ACHN (cell line): Measurements from ENCODE around the gene MLLT3.

Experiments
- DNase-seq: peaks from one replicate; pipeline ENCODE4 v3.0.0-alpha.2; 2015
- in situ Hi-C: cut with HindIII; loops from 2 replicates; pipeline ENCODE4 v1.10.0; 2017; ENCODE audit warnings: low sequenced_read_pairs, low pct_ligation_motif_present, low pct_unique_long_range_greater_than_20kb

The MLLT3 gene

DNA sequence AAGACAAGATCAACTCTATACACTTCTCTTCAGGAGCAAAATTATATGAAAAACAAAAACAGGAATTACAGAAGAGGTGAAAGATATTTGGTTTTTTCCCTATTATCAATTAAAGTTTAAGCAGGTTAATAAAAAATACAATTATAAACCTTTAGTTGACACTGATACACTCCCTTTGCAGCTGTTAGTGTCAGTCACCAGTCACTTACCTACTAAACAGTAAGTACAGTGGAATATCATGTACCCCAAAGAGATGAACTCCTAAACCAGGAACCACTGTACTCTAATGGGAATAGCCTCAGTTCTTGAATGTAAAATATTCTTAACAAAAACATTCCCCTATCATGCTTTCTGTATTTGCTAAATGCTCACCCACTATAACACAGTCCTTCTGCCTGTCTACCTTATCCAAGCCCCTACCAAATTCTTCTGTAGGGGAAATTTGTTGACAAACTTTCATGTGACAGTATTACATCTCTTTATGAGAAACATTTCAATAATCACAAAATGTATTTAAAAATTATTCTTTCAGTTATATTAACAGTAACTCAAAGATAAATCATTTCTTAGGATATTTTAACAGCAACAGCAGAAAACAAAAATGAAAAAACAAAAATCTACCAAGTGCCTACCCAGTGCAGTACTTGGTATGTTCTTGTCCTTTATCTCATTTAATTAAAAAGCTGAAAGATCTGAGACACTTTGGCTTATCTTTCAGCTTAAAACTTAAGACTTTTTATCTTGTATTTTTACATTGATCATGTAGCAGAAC lies 212.8 kb downstream of the MLLT3 start:
- DNase-seq = no peak

GRCh38 chr9:20408513-20408912 lies 213.8 kb downstream of the MLLT3 start:
- no peak for DNase-seq
- in situ Hi-C loops = no loop called here

More for the DNA sequence above, 212.8 kb downstream of the MLLT3 start:
- in situ Hi-C loops = no loop called here

- DNase-seq = no peak
- in situ Hi-C loops = no loop called here
These were observed 215.3 kb downstream of the MLLT3 start for GRCh38 chr9:20407013-20407412.

DNA sequence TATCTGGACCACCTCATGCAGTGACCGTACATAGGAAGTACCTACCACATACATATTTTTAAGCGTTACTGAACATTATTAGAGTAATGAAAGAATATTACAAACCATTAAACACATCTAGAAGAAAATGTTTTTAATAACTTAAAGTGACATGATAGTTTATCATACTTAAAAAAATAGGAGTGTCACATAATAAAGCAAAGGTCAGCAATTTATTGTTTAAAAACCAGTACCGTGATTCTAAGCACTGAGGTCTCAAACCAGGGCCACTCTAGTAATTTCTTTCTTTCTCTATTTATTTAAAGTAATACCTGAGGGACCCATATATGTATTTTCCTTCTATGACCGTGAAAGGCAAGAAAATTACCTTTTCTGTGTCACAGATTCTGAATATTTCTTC lies 216.0 kb downstream of the MLLT3 start:
- in situ Hi-C loops = no loop called here

DNA sequence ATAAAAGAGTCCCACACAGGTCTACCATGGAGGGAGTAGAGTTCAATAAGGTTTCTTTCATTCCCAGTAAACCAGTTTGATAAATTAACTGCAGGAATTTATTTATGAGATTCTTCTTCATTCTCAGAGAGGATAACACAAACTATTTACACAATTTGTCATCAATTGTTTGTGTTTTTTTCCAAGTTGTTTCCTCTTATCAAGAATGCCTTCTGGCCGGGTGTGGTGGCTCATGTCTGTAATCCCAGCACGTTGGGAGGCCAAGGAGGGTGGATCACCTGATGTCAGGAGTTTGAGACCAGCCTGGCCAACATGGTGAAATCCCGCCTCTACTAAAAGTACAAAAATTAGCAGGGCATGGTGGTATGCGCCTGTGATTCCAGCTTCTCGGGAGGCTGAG lies 216.7 kb downstream of the MLLT3 start:
- DNase-seq = no peak
- in situ Hi-C loops = no loop called here

More for the DNA sequence above, 216.0 kb downstream of the MLLT3 start:
- DNase-seq = no peak

DNA sequence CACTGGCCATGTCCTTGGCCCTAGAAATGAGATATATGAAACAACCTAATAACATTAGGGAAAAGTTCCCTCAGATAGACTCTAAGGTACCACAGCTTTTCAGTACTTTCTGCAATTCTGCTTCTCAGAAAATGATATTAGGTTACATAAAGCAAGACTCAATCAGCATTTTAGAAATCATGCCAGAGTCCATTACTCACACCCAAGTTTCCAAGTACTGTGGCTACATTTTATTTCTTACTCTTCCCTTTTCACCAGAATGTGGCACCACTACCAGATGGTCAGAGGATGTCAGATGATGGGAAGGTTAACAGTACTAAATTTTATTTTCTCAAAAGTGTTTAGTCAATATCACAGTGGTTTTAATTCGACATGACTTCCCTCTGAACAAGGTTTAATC lies 217.2 kb downstream of the MLLT3 start:
- in situ Hi-C loops = no loop called here
- no peak for DNase-seq

DNA sequence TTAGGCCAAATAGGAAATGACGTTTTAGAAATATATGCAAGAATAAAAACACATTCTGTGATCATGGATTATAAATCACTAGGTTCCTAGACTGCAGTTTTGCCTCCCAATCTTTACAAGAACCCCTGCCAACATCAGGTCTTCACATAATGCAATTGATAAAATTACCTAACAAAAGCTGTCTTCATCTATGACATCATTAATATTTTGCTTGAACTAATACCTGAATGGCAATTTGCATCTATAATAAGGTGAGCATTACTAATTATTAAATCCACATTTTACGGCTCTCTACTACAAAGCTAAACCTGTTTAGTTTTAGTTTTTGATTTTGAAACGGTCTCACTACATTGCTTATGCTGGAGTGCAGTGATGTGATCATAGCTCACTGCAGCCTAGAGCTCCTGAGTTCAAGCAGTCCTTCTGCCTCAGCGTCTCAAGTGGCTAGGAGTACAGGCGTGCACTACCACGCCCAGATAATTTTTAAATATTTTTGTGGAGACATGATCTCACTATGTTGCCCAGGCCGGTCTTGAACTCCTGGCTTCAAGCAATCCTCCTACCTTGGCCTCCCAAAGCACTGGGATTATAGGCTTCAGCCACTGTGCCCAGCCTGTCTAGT lies 218.0 kb downstream of the MLLT3 start:
- in situ Hi-C loops = no loop called here
- no peak for DNase-seq

GRCh38 chr9:20403346-20403745 lies 219.0 kb downstream of the MLLT3 start:
- DNase-seq = no peak
- in situ Hi-C loops = no loop called here

- no peak for DNase-seq
- in situ Hi-C loops = no loop called here
These were observed 219.9 kb downstream of the MLLT3 start for GRCh38 chr9:20402273-20402875.

DNA sequence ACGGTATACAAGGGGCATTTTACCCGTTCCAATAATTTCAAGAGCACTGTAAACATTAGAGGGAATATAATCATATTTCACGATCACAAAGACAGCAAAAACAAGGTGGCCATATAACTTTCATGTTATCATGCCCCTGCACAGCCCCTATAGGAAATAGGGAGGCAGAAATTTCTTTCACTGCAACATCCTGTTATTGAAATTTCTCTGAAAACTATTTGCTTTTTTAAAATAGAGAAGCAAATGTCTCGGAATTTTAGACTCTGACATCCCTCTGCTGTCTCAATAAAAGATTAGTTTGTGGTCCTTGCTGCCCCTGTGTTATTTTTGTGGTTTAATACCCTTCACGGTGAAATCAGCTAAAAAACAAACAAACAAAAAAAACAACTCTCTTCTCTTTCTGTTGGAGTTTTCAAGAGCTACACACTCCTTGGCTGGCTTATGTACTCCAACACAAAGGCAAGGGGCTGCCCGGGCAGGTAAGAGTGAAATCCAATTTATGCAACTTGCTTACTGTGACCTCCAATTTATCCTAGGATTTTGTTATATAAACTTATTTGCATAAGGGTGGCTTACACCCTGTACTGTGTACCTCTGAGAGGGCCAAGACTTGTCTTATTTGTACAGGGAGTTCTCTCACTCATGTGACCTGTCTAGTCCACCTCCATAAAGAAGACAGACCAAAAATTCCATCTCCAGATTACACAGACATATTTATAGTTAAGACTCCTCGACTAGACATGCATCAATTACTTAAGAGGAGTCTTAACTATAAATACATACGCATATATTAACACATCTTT lies 223.6 kb downstream of the MLLT3 start:
- in situ Hi-C loops = no loop called here
- DNase-seq = no peak

DNA sequence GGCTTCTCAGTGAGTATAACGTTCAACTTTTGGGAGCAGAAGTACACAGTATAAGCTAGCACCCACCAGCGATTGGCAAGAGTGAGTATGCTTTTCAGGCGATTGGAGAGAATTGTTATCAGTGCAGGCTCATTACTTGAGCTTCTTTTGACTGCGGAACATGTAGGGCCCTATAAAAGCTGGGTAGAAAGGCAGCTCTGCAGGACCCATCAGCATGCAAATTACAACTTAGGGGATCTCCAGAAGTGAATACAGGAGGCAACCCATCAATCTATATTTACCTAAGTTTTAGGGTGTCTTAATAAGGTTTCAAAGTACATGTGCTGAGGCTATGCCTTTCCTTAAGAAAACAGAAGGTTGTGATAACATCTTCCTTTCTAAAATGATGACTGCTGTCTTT lies 225.0 kb downstream of the MLLT3 start:
- in situ Hi-C loops = no loop called here
- DNase-seq = no peak

GRCh38 chr9:20396509-20396908 lies 225.8 kb downstream of the MLLT3 start:
- in situ Hi-C loops = no loop called here
- DNase-seq = no peak

DNA sequence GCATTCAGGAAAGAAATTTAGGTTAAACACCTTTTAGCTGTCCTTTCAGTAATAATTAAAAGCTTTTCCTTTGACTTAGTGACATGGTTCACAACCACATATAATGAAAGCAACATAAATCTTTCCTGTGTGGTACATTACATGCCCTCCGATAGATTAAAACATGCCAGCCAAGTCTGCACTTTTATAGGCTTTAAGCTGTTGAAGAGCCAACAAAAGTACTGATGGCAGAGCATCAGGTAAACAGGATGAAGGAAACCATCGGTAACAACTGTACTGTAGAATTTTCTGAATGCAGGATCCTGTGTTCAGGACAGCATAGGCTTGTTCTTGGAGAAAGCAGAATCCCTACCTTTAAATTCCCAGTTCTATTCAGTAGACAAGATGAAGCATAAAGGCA lies 226.6 kb downstream of the MLLT3 start:
- in situ Hi-C loops = no loop called here

GRCh38 chr9:20394969-20395368 lies 227.3 kb downstream of the MLLT3 start:
- no peak for DNase-seq

More for the DNA sequence above, 226.6 kb downstream of the MLLT3 start:
- no peak for DNase-seq

GRCh38 chr9:20391208-20391607 lies 231.1 kb downstream of the MLLT3 start:
- in situ Hi-C loops = no loop called here
- DNase-seq = no peak

More at GRCh38 chr9:20394969-20395368, 227.3 kb downstream of the MLLT3 start:
- in situ Hi-C loops = no loop called here

- DNase-seq = no peak
- in situ Hi-C loops = no loop called here
These were observed 231.9 kb downstream of the MLLT3 start for GRCh38 chr9:20390400-20390799.

DNA sequence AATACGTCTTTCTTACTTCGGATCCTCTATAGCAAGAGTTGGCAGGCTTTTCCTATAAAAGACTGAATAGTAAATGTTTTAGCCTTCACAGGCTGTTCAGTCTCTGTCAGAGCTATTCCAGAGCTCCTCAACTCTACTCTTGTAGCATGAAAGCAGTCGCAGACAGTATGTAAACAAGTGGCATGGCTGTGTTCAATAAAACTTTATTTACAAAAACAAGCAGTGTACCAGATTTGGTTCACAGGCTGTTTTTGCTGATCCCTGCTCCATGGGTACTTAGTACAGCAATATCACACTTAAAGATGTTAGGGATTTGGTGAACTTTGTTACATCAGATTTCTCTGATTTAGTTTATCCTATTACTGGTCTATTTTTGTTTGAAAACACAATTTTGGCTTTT lies 235.2 kb downstream of the MLLT3 start:
- in situ Hi-C loops = no loop called here
- no peak for DNase-seq

DNA sequence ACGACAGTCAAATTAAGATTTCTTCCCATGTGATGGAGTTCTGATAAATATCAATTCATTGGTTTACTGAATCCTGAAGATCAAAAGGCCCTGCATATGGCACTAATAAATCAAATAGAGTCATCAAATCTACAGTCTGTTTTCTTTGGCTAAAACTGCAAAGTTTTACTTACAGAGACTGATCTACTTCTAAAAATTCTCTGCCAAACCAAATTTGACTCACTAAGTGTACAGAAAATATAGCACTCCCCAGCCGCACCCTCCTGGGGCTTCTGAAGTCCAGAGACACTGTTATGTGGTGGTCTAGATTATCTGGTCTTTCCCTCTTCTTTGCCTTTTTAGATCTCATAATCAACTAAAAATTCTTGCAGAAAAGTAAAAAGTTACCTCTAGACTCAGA lies 237.7 kb downstream of the MLLT3 start:
- in situ Hi-C loops = no loop called here
- no peak for DNase-seq

DNA sequence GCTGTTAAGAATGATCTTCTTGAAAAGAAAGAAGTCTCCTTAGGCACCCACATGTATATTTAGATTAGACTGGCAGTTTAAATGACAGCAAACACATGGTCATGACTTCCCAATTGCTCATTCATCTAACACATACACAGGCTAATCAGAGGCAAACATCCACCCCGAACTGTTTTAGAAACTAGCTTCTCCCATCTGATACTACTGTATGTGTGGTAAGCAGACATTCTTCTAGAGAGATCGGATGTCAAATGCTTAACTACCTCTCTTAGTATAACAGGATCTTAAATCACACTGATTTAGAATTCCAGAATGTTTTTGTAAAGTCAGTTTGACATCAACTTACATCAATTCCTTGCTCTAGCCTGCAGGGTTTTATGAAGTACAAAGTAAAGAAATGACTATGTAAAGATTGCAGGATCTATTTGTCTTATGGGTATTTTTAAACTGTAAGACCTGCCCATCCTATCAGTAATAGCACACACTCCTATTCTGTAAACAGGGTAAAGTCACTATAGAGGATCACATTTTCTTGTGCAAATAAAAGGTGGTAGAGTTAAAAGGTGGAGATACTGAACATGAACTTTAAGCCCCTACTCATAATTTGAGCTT lies 239.7 kb downstream of the MLLT3 start:
- in situ Hi-C loops = no loop called here
- no peak for DNase-seq
